HG02610 (cell line): ENCODE measurements around the gene BMPR1B.
"Not testable (repeated sequence)": the region's sequence is repeated elsewhere in the genome, so short reads cannot be mapped to it uniquely, and the experiment has no call there.

Experiments
- ATAC-seq: cut with Tn5 transposase; IDR thresholded peaks from one replicate; pipeline ENCODE4 v1.9.1; 2021; ENCODE audit warnings: mild to moderate bottlenecking, moderate library complexity; ENCODE audit not compliant: unreplicated experiment

Gene BMPR1B

GRCh38 chr4:94831607-94832006 is 73.9 kb downstream of the BMPR1B start:
- no peak for ATAC-seq

- ATAC-seq = not testable (repeated sequence)
Measured at GRCh38 chr4:94832329-94832728, 74.6 kb downstream of the BMPR1B start.

GRCh38 chr4:94833394-94833793 is 75.6 kb downstream of the BMPR1B start:
- ATAC-seq = no peak

GRCh38 chr4:94834501-94834900 is 76.7 kb downstream of the BMPR1B start:
- ATAC-seq = no peak

- ATAC-seq = not testable (repeated sequence)
Measured at GRCh38 chr4:94841166-94841863, 83.6 kb downstream of the BMPR1B start.

GRCh38 chr4:94841864-94842221 is 84.1 kb downstream of the BMPR1B start:
- ATAC-seq = no peak

GRCh38 chr4:94843216-94843615 is 85.5 kb downstream of the BMPR1B start:
- no peak for ATAC-seq

GRCh38 chr4:94848326-94848725 is 90.6 kb downstream of the BMPR1B start:
- ATAC-seq = no peak

GRCh38 chr4:94849901-94850300 is 92.1 kb downstream of the BMPR1B start:
- ATAC-seq = no peak

- ATAC-seq = no peak
Measured at GRCh38 chr4:94852616-94853015, 94.9 kb downstream of the BMPR1B start.

GRCh38 chr4:94856030-94856429 is 98.3 kb downstream of the BMPR1B start:
- no peak for ATAC-seq

- ATAC-seq = no peak
Measured at GRCh38 chr4:94870146-94870545, 112.4 kb downstream of the BMPR1B start.

- ATAC-seq = no peak
Measured at GRCh38 chr4:94871644-94872305, 114.0 kb downstream of the BMPR1B start.

- no peak for ATAC-seq
Measured at GRCh38 chr4:94877973-94878372, 120.2 kb downstream of the BMPR1B start.

GRCh38 chr4:94880956-94881355 is 123.2 kb downstream of the BMPR1B start:
- ATAC-seq = no peak

GRCh38 chr4:94882756-94883155 is 125.0 kb downstream of the BMPR1B start:
- ATAC-seq = no peak

- ATAC-seq = no peak
Measured at GRCh38 chr4:94887027-94887426, 129.3 kb downstream of the BMPR1B start.

- no peak for ATAC-seq
Measured at GRCh38 chr4:94889523-94889922, 131.8 kb downstream of the BMPR1B start.

- no peak for ATAC-seq
Measured at GRCh38 chr4:94889946-94890345, 132.2 kb downstream of the BMPR1B start.

GRCh38 chr4:94890579-94890978 is 132.8 kb downstream of the BMPR1B start:
- no peak for ATAC-seq

- ATAC-seq = no peak
Measured at GRCh38 chr4:94892051-94892450, 134.3 kb downstream of the BMPR1B start.

GRCh38 chr4:94895081-94895480 is 137.3 kb downstream of the BMPR1B start:
- ATAC-seq = no peak

- ATAC-seq = no peak
Measured at GRCh38 chr4:94897023-94897422, 139.3 kb downstream of the BMPR1B start.
